ENCODE data around the gene GALNT18.

Gene GALNT18

DNA sequence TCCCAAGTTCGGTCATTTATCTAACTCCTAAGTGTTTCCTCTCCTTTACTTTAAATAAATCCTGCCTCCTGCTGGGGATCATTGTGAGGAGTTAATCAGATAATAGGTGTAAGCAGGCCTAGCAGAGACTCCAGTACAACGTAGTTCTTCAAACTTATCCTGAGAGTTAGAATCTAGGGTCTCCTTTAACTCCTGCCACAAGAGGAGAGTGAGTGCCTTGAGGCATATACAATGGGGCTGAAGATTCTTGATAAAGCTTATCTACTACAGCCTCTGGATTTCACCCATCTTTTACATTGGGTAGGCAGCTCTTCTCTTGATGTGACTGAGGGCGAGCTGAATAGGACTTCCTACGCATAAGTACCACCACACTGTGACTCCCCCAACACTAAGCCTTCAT, 3.1 kb upstream of the GALNT18 start:
- DNase-seq (ENCODE audit: low read depth, low spot score), result no peak

GRCh38 chr11:11624204-11624603, 2.4 kb upstream of the GALNT18 start:
- no peak for DNase-seq (ENCODE audit: low read depth, low spot score)

GRCh38 chr11:11622772-11623171, 967 bp upstream of the GALNT18 start:
- no peak for DNase-seq (ENCODE audit: low read depth, low spot score)

- no peak for DNase-seq (ENCODE audit: low read depth, low spot score)
Observed at GRCh38 chr11:11622340-11622706, 518 bp upstream of the GALNT18 start.

GRCh38 chr11:11620921-11621572, 758 bp downstream of the GALNT18 start:
- DNase-seq (ENCODE audit: low read depth, low spot score), result no peak

DNA sequence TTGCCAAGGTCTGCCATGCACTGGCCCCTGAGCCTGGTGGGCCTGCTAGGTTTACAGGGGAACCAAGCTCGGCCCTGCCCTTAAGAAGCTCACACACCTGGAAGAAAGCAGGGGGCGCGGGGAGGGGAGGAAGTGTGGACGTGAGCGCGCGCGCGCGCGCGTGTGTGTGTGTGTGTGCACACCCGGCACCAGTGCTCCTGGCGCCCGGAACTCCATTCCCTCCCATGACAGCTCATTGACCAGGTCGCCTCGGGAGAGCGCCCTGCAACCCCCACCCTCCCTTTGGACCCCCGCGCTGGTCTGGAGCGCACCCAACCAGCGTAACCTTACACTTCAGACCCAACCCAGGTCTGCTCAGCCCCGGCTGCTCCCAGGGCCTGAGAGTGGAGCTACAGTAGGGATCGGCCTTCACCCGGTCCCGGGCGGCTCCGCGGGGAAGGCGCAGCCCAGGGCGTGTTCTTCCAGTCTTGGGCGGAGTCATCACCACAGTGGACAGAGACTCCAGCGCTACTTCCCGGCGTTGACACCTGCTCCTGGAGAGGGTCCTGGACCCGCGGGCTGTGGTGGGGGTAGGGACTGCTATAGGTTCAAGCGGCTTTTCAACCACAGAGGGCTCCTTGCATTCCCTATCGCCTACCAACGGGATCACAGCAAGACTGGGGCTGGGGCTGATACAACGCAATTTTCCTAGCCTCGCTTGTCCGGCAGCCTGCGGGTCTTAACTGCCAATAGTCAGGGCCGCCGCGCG, 1.5 kb downstream of the GALNT18 start:
- no peak for DNase-seq (ENCODE audit: low read depth, low spot score)

GRCh38 chr11:11618973-11619435, 2.8 kb downstream of the GALNT18 start:
- DNase-seq (ENCODE audit: low read depth, low spot score), result no peak

DNA sequence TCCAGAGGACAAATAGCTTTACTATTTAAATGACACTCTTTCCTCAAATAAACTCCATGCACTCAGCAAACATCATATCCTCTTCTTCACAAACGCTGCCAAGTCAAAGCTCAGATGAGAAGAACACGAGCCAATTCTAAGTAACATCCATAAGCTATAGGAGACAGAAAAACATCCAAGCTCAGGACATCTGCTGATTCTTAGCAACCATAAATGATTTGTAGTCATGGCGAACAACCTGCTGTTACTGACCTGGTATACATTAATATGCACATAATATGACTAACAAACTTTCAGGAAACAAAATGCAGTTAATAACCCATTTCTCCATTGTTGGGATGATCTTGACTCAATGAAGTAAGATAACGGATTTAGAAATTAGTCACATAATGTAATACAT, 6.7 kb downstream of the GALNT18 start:
- DNase-seq (ENCODE audit: low read depth, low spot score), result no peak

DNA sequence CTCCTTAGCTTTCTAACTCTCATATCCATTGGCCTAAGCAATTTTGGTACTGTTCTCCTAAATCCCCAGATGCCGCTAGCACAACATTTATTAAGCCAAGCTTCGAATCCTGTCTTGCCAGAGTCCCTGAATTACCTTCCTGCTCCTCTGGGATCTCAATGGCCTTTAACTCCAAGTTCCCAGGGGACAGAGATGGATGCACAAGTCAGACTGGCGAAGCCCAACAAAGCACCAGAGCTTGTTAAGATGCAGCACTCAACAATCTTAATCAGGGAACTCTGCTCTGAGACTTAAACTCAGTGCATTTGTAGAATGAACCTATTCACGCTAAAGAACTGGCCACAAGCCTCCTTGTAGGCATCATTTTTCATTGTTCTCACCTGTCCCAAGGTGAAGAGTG, 9.4 kb downstream of the GALNT18 start:
- DNase-seq (ENCODE audit: low read depth, low spot score), result no peak

- no peak for DNase-seq (ENCODE audit: low read depth, low spot score)
Observed at GRCh38 chr11:11611381-11611780, 10.4 kb downstream of the GALNT18 start.

DNA sequence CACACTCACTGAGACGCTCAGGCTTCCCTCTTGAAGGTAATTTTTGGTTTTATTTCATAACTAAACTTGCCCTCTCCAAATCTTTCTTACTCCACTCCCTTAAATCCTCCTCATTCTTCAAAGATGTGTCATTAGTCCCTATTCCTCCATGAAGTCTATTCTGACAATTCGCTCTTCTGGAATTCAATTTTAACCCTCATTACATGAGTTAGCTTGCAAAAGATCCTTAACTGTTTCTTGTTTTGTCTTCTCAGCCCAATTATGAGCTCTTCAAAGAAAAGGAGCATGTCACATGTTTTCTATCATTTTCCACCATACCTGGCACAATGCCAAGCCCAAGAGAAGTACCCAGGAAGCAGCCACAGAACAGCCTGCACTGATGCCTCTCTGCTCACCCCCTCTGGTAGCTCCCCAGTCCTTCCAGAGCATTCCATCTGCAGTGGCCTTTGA, 13.0 kb downstream of the GALNT18 start:
- DNase-seq (ENCODE audit: low read depth, low spot score), result no peak

- no peak for DNase-seq (ENCODE audit: low read depth, low spot score)
Observed at GRCh38 chr11:11607772-11608171, 14.0 kb downstream of the GALNT18 start.

DNA sequence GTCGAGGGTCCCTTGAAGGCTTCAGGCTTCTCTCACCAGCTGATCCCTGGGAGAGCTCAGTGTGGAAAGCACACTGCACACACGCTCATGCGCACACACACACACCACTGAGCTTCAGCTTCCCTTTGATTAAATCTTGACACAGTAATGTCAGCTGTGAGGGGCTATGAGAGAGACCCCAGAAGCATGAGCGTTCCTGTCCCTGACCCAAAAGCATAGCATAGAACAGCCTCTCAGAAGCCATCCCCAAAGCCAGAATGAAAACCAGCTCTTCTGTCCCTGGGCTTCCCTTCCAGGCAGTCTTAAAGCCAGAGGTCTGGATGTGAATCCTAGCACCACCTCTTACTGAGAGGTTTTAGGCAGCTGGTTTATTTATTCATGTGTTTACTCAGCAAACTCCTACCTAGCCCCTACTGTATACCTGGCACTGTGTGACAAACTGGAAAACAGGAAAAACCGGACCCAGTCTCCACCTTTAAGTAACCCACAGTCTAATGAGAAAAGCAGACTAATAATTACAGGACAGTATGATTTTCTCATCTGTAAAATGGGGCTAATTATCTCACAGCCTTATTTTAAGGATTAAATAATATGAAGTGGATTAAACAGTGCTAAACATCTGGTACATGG, 15.9 kb downstream of the GALNT18 start:
- no peak for DNase-seq (ENCODE audit: low read depth, low spot score)

- DNase-seq (ENCODE audit: low read depth, low spot score), result no peak
Observed at GRCh38 chr11:11605181-11605580, 16.6 kb downstream of the GALNT18 start.

DNA sequence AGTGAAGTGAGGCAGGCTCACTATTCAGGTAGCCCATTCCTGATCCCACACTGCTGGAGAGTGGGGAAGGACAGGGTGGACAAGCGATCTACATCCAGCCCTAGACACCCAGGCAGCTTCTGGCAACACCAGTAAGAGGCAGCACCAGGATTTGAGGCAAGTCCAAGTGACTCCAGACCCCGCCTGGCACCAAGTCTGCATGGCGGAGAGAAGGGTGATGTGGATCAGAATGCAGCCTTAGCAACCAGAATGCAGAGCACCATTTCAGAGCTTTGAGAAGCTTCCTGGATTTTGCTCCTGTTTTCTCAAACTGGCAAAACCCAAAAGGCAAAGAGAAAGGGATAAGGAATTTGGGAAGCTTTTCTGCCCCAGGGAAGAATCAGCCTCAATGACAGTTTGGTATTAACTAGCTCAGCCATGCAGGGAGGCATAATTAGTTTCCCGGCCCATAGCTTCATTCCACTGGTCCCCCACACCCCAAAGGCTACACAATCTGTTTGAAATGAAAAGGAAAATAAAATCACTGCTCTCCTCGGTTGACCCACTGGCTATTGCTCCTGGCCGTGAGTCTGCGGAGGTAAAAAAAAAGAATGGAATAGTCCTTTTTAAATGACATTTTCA, 17.3 kb downstream of the GALNT18 start:
- DNase-seq (ENCODE audit: low read depth, low spot score), result no peak

GRCh38 chr11:11602011-11602410, 19.8 kb downstream of the GALNT18 start:
- DNase-seq (ENCODE audit: low read depth, low spot score), result no peak

DNA sequence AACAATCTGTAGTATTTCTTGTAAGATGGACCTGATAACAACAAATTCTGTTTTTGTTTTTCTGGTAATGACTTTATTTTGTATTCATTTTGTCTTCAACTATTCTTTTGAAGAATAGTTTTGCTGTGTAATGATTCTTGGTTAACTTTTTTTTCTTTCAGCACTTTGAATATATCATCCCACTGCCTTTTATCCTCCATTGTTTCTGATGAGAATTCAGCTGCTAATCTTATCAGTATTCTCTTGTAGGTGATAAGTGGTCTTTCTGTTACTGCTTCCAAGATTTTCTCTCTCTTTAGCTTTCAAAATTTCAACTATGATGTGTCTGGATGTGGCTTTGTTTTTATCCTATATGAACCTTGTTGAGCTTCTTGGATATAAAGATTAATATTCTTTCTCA, 21.5 kb downstream of the GALNT18 start:
- DNase-seq (ENCODE audit: low read depth, low spot score), result no peak

GRCh38 chr11:11598243-11598642, 23.6 kb downstream of the GALNT18 start:
- no peak for DNase-seq (ENCODE audit: low read depth, low spot score)

DNA sequence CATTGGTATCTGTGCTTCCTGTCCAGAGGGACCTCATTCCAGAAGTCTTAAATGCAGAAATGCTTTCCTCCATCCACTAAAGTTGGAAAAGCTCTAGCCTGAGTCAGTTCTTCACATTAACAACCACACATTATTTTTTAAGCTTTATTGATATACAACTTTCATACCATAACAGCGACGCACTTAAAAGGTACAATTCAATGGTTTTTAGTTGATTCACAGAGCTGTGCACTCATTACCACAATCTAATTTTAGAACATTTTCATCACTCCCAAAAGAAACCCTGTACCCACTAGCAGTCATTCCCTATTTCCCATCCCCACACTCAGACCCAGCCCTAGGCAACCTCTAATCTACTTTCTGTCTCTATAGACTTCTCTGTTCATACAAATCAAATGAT, 27.6 kb downstream of the GALNT18 start:
- no peak for DNase-seq (ENCODE audit: low read depth, low spot score)

GRCh38 chr11:11592146-11592684, 29.6 kb downstream of the GALNT18 start:
- DNase-seq (ENCODE audit: low read depth, low spot score), result no peak

DNA sequence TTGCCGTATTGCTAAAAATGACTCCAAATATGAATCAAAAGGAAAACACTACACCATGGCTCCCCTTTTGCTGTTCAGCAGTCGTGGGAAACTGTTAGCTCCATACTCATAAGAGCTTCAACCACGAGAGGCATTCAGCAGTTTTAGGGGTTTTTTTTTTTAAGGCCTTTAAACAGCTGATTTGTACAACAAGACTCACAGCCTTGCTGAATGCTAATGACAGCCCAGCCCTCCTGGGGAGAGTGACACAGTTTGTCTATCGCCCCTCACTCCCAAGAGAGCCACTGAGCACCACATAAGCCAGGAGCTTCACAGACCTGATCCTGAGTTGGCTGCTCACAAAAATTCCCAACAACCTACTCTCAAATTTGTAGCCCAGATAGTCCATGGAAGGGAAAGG, 32.4 kb downstream of the GALNT18 start:
- DNase-seq (ENCODE audit: low read depth, low spot score), result no peak

DNA sequence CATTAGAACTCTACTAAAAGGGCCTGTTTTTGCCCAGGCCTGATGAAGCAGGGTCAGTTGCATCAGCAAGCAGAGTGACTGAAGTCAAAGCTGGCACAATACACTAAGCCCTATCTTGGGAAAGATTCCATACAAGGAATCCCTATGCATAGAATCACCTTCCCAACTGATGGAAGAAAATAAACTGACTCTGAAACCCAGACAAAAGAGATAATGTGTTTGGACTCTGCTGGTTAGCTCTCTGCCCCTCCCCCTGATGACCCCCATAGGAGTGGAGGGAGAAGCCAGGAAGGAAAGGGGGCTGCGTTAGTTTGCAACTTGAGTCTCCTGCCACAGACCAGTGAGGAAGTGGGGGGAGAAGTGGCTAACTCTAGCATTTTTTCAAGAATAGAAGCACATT, 32.9 kb downstream of the GALNT18 start:
- DNase-seq (ENCODE audit: low read depth, low spot score), result no peak
